H1 (cell line): ENCODE results near the gene DAB2IP. TPM values are rescaled to one million over a fixed set of nuclear protein-coding genes. Genes with fewer than 3 reads are reported as not detected.

ENCODE experiments used
- CTCF ChIA-PET: fragments of 300-600 bp; sonication (Branson Sonifier 250); formaldehyde crosslinking; loops from one replicate; lab custom pipeline; 2021; ENCODE audit not compliant: partially characterized antibody; lab: Charles Lee
- POLR2A ChIA-PET: fragments of 300-600 bp; sonication (Branson Sonifier 250); formaldehyde crosslinking; loops from one replicate; lab custom pipeline; 2021; ENCODE audit warnings: inconsistent platforms; ENCODE audit not compliant: partially characterized antibody; lab: Charles Lee
- DNase-seq, 2 experiments: peaks; one replicate each; pipeline versions ENCODE4 v3.0.0 to v3.0.0-alpha.2; 2010 to 2022; ENCODE audit warnings: low spot score in 2 of 2, low read depth in 1 of 2, mixed read lengths in 1 of 2
- FAIRE-seq: peaks from 2 replicates; lab custom pipeline; 2011; peaks lifted over from hg19 to GRCh38; lab: Jason Lieb, UNC
- H2AFZ ChIP-seq: 2 replicates; pipeline ENCODE4 v1.8.1; 2012; ENCODE audit warnings: low read length, inconsistent platforms
- H2AK5ac ChIP-seq: 2 replicates; pipeline ENCODE4 v1.6.1; 2013; ENCODE audit warnings: low read depth, low read length
- H2BK120ac ChIP-seq: replicated peaks from 2 replicates; pipeline ENCODE3; 2013; ENCODE audit warnings: low read depth, low read length, inconsistent platforms
- H2BK12ac ChIP-seq: 2 replicates; pipeline ENCODE4 v1.6.1; 2013; ENCODE audit warnings: low read depth, low read length
- H2BK15ac ChIP-seq: 2 replicates; pipeline ENCODE4 v1.6.1; 2013; ENCODE audit warnings: low read length
- H2BK20ac ChIP-seq: 2 replicates; pipeline ENCODE4 v1.6.1; 2013; ENCODE audit warnings: low read length
- H2BK5ac ChIP-seq: 2 replicates; pipeline ENCODE4 v1.6.1; 2013; ENCODE audit warnings: low read depth, low read length
- H3K14ac ChIP-seq: 2 replicates; pipeline ENCODE4 v1.6.1; 2013; ENCODE audit warnings: inconsistent platforms; ENCODE audit not compliant: insufficient read length
- H3K18ac ChIP-seq: 2 replicates; pipeline ENCODE4 v1.6.1; 2013; ENCODE audit warnings: low read length; ENCODE audit errors: extremely low read depth
- H3K23ac ChIP-seq: 2 replicates; pipeline ENCODE4 v1.6.1; 2013; ENCODE audit warnings: inconsistent platforms; ENCODE audit not compliant: insufficient read length
- H3K23me2 ChIP-seq: 2 replicates; pipeline ENCODE4 v1.6.1; 2013; ENCODE audit warnings: low read depth, low read length
- H3K27ac ChIP-seq: 2 replicates; pipeline ENCODE4 v1.6.1; 2011; ENCODE audit warnings: low read depth, low read length, inconsistent platforms
- H3K27me3 ChIP-seq, 4 experiments: replicated peaks in 1 of 4; 1 replicate in 1 of 4; 2 replicates in 3 of 4; pipeline versions ENCODE4 v1.6.1 to v1.8.1; 2011 to 2013; ENCODE audit warnings: low read length in 3 of 4, mild to moderate bottlenecking in 3 of 4, inconsistent platforms in 2 of 4, mixed read lengths in 2 of 4, moderate library complexity in 1 of 4; ENCODE audit not compliant: control insufficient read depth in 3 of 4, insufficient read depth in 3 of 4; ENCODE audit errors: extremely low read depth in 1 of 4
- H3K36me3 ChIP-seq, 4 experiments: 2 replicates each; pipeline versions ENCODE4 v1.6.1 to v1.8.1; 2011 to 2013; ENCODE audit warnings: mild to moderate bottlenecking in 4 of 4, low read length in 3 of 4, moderate library complexity in 2 of 4, control low read depth in 1 of 4, inconsistent platforms in 1 of 4; ENCODE audit not compliant: insufficient read depth in 4 of 4, control insufficient read depth in 2 of 4
- H3K4ac ChIP-seq: replicated peaks from 2 replicates; pipeline ENCODE3; 2013; ENCODE audit warnings: low read length, low read depth, mixed read lengths, inconsistent platforms; ENCODE audit not compliant: insufficient read length
- H3K4me1 ChIP-seq, 4 experiments: replicated peaks in 1 of 4; 1 replicate in 1 of 4; 2 replicates in 3 of 4; pipeline versions ENCODE4 v1.6.1 to v1.8.1; 2011 to 2013; ENCODE audit warnings: low read length in 3 of 4, inconsistent platforms in 2 of 4, mixed read lengths in 1 of 4; ENCODE audit not compliant: insufficient read depth in 4 of 4, control insufficient read depth in 3 of 4
- H3K4me2 ChIP-seq, 2 experiments: 2 replicates each; pipeline versions ENCODE4 v1.6.1 to v1.8.1; 2011 to 2013; ENCODE audit warnings: low read depth in 2 of 2, low read length in 2 of 2, control low read depth in 1 of 2, inconsistent platforms in 1 of 2, mild to moderate bottlenecking in 1 of 2; ENCODE audit not compliant: insufficient read depth in 1 of 2
- H3K4me3 ChIP-seq, 4 experiments: fragments of 200-600, 300-600 bp in 1 of 4; sonication (generic), shearing (Covaris generic), sonication (Bioruptor Twin) in 1 of 4; 2 replicates each; pipeline versions ENCODE4 v1.5.1 to v1.8.1; 2011 to 2016; ENCODE audit warnings: low read length in 4 of 4, low read depth in 3 of 4, control low read depth in 2 of 4, inconsistent platforms in 2 of 4, mild to moderate bottlenecking in 2 of 4, mixed read lengths in 1 of 4, moderate library complexity in 1 of 4; ENCODE audit not compliant: insufficient read depth in 2 of 4; ENCODE audit errors: extremely low read depth in 1 of 4
- H3K56ac ChIP-seq: replicated peaks from 2 replicates; pipeline ENCODE3; 2013; ENCODE audit warnings: low read depth, mild to moderate bottlenecking, mixed read lengths, low read length, inconsistent platforms; ENCODE audit not compliant: insufficient read length
- H3K79me1 ChIP-seq: 2 replicates; pipeline ENCODE4 v1.6.1; 2013; ENCODE audit warnings: low read depth, low read length, control low read depth
- H3K79me2 ChIP-seq, 2 experiments: 2 replicates each; pipeline versions ENCODE4 v1.6.1 to v1.8.1; 2012 to 2013; ENCODE audit warnings: low read length in 2 of 2, mild to moderate bottlenecking in 2 of 2, inconsistent platforms in 1 of 2; ENCODE audit not compliant: insufficient read depth in 2 of 2, control insufficient read depth in 1 of 2
- H3K9ac ChIP-seq, 4 experiments: replicated peaks in 1 of 4; 1 replicate in 1 of 4; 2 replicates in 3 of 4; pipeline versions ENCODE4 v1.6.1 to v1.8.1; 2011 to 2013; ENCODE audit warnings: low read depth in 3 of 4, low read length in 3 of 4, control low read depth in 2 of 4, mild to moderate bottlenecking in 2 of 4, moderate library complexity in 2 of 4, inconsistent platforms in 1 of 4; ENCODE audit errors: extremely low read depth in 1 of 4
- H3K9me3 ChIP-seq, 2 experiments: 2 replicates each; pipeline versions ENCODE4 v1.6.1 to v1.8.1; 2012 to 2013; ENCODE audit warnings: mild to moderate bottlenecking in 2 of 2, moderate library complexity in 2 of 2, control low read depth in 1 of 2, inconsistent platforms in 1 of 2, low read depth in 1 of 2, low read length in 1 of 2, mixed read lengths in 1 of 2; ENCODE audit not compliant: insufficient read depth in 2 of 2
- H4K20me1 ChIP-seq, 2 experiments: replicated peaks in 1 of 2; 2 replicates each; pipeline versions ENCODE3 to v1.8.1; 2011 to 2013; ENCODE audit warnings: inconsistent platforms in 2 of 2, low read length in 2 of 2, mild to moderate bottlenecking in 1 of 2; ENCODE audit not compliant: insufficient read depth in 2 of 2, control insufficient read depth in 1 of 2
- H4K5ac ChIP-seq: 2 replicates; pipeline ENCODE4 v1.6.1; 2013; ENCODE audit warnings: low read length, low read depth, mixed read lengths, inconsistent platforms; ENCODE audit not compliant: insufficient read length
- H4K8ac ChIP-seq: 2 replicates; pipeline ENCODE4 v1.8.0; 2013; ENCODE audit warnings: mild to moderate bottlenecking, moderate library complexity, low read length, inconsistent platforms; ENCODE audit not compliant: insufficient read depth; ENCODE audit errors: extremely low read depth
- H4K91ac ChIP-seq: replicated peaks from 2 replicates; pipeline ENCODE3; 2013; ENCODE audit warnings: low read length, mixed read lengths, inconsistent platforms; ENCODE audit not compliant: insufficient read length
- ASH2L ChIP-seq: fragments of 200-600, 300-600 bp; sonication (generic); IDR thresholded peaks from one replicate; pipeline ENCODE4 v1.7.1; 2017; ENCODE audit warnings: low read length
- CREB1 ChIP-seq: IDR thresholded peaks from 2 replicates; pipeline ENCODE4 v1.6.1; 2012; ENCODE audit warnings: inconsistent platforms
- EP300 ChIP-seq, 2 experiments: IDR thresholded peaks; 1 replicate in 1 of 2; 2 replicates in 1 of 2; pipeline ENCODE4 v1.6.1; 2011 to 2012; ENCODE audit warnings: low read depth in 2 of 2, low read length in 2 of 2, mild to moderate bottlenecking in 2 of 2, borderline replicate concordance in 1 of 2, inconsistent platforms in 1 of 2, moderate library complexity in 1 of 2
- EZH2 ChIP-seq: fragments of 200-600 bp; sonication (generic); IDR thresholded peaks from 2 replicates; pipeline ENCODE4 v1.7.1; 2012; ENCODE audit warnings: low read depth, mild to moderate bottlenecking, moderate library complexity, low read length, inconsistent platforms; ENCODE audit not compliant: severe bottlenecking
- KDM1A ChIP-seq: fragments of 200-600, 300-600 bp; sonication (generic); IDR thresholded peaks from 2 replicates; pipeline ENCODE4 v1.7.1; 2016; ENCODE audit warnings: mild to moderate bottlenecking, low read length, borderline replicate concordance
- KDM5A ChIP-seq: fragments of 200-600 bp; IDR thresholded peaks from 2 replicates; pipeline ENCODE4 v1.7.1; 2012; ENCODE audit warnings: mild to moderate bottlenecking, low read length, inconsistent platforms, mixed read lengths
- MAFK ChIP-seq: IDR thresholded peaks from 2 replicates; pipeline ENCODE4 v1.6.1; 2012; ENCODE audit warnings: low read depth, mild to moderate bottlenecking, improper control_type of control experiment, low read length
- MAX ChIP-seq: IDR thresholded peaks from 2 replicates; pipeline ENCODE4 v1.6.1; 2012; ENCODE audit warnings: inconsistent platforms
- SIX5 ChIP-seq: IDR thresholded peaks from 2 replicates; pipeline ENCODE4 v1.6.1; 2011; ENCODE audit warnings: mild to moderate bottlenecking, low read depth, low read length
- SP1 ChIP-seq: IDR thresholded peaks from 2 replicates; pipeline ENCODE4 v1.6.1; 2011; ENCODE audit warnings: low read depth, low read length
- SP4 ChIP-seq: IDR thresholded peaks from 2 replicates; pipeline ENCODE4 v1.6.1; 2012; ENCODE audit warnings: low read length, inconsistent platforms
- SUZ12 ChIP-seq: fragments of 200-600 bp; sonication (generic); IDR thresholded peaks from 2 replicates; pipeline ENCODE4 v1.6.1; 2012; ENCODE audit warnings: mild to moderate bottlenecking, inconsistent platforms, low read length, moderate library complexity, mixed read lengths
- TAF1 ChIP-seq: IDR thresholded peaks from 2 replicates; pipeline ENCODE4 v1.6.1; 2011; ENCODE audit warnings: mild to moderate bottlenecking, low read depth, low read length
- TEAD4 ChIP-seq: IDR thresholded peaks from 2 replicates; pipeline ENCODE4 v1.6.1; 2012; ENCODE audit warnings: low read depth, low read length, inconsistent platforms, mixed read lengths
- WGBS, 2 experiments: shearing (Covaris generic) in 1 of 2; methylation state at CpG; one replicate each; pipeline versions ENCODE4 v1.1.6 to v1.1.7; 2013 to 2015; ENCODE audit warnings: low lambda C conversion rate in 2 of 2, mixed read lengths in 2 of 2, inconsistent platforms in 1 of 2, low coverage in 1 of 2, missing lambda C conversion rate in 1 of 2; ENCODE audit not compliant: insufficient replicate concordance in 2 of 2, insufficient coverage in 1 of 2, insufficient read length in 1 of 2; ENCODE audit errors: extremely low coverage in 1 of 2, missing lambda C conversion rate in 1 of 2; 5-methylcytosine and 5-hydroxymethylcytosine counted together
- polyA plus RNA-seq, 7 experiments: library from polyadenylated mRNA; depleted of rRNA in 3 of 7; stranded (reverse) in 5 of 7; unstranded in 2 of 7; fragments of >200 nt in 5 of 7; fragments of 200-250 nt in 2 of 7; gene quantifications; 1 replicate in 5 of 7; 2 replicates in 1 of 7; 4 replicates in 1 of 7; pipeline versions ENCODE4 v1.2.1 to v1.2.3, GENCODE V29; 2011 to 2013; ENCODE audit warnings: missing spikeins in 2 of 7, mixed read lengths in 2 of 7
- total RNA-seq: library from RNA; stranded (reverse); fragmentation: NEBNext Ultra II Directional; extraction: Animal tissue kit (Norgen Biotek cat#: 25700); gene quantifications from 2 replicates; pipeline ENCODE4 v1.2.1, GENCODE V29; 2021

Gene DAB2IP
- total and polyA plus RNA-seq, 2 of the 8 experiments (the other 6 are each of a cell fraction or from before 2014, with no cell fraction given): 19.7 to 39.5 TPM

- POLR2A ChIA-PET: no interaction called here
- Histone ChIP-seq H3K14ac (no peak overlapping the region), H3K79me2 (peaks cover 0 to 12% of the 10 kb centered on the region in 2 experiments; a peak in 1 of 4 replicates), H3K4me2 (no peak overlapping the region), H3K4me3 (no peak overlapping the region), H2BK12ac (no peak overlapping the region), H3K56ac (no peak overlapping the region), H3K4ac (no peak overlapping the region), H3K4me1 (peaks cover 3 to 11% (median 8%) of the 10 kb centered on the region in 4 experiments), H2BK15ac (no peak overlapping the region), H3K23ac (no peak overlapping the region), H2BK5ac (no peak overlapping the region), H4K5ac (no peak overlapping the region), H3K9ac (no peak overlapping the region), H3K23me2 (no peaks in the 10 kb centered on the region), H3K18ac (no peak overlapping the region), H3K27ac (no peak overlapping the region), H3K36me3 (no peaks in the 10 kb centered on the region), H2BK120ac (no peak overlapping the region), H3K79me1 (peaks cover 9% of the 10 kb centered on the region), H4K20me1 (peaks cover 15 to 35% of the 10 kb centered on the region in 2 experiments), H4K91ac (no peak overlapping the region), H3K9me3 (no peaks in the 10 kb centered on the region), H2AFZ (no peak overlapping the region), H2BK20ac (no peak overlapping the region), H3K27me3 (no peaks in the 10 kb centered on the region), H2AK5ac (no peak overlapping the region), H4K8ac (no peak overlapping the region)
- WGBS, 2 experiments: 100% methylated on average over 1 of the region's 1 CpG; no CpG with 5 or more reads in 1 of the 2 experiments
- FAIRE-seq (no peak), DNase-seq (no peak)
- CTCF ChIA-PET: interaction anchor here (0.6 to 34.8 kb wide), 6 partner anchors 15 to 169 kb away, joined by 3 to 670 read pairs (median 7); no protein-coding TSS in a partner anchor
- TF ChIP-seq TEAD4 (no peak), EZH2 (no peak), KDM5A (no peak), EP300 (IDR thresholded peaks at IDR 0.05; ENCODE audit: borderline replicate concordance in 1 of 2, low read depth in 2 of 2, low read length in 2 of 2) (no peak), CREB1 (no peak), SUZ12 (no peak), SIX5 (no peak), SP1 (no peak), MAX (no peak), TAF1 (no peak), ASH2L (no peak), MAFK (no peak), KDM1A (no peak), SP4 (no peak)
Observed at GRCh38 chr9:121672986-121673385, 21.6 kb downstream of the DAB2IP start.
